OCI-LY1 (cell line): ENCODE measurements around the gene SP110.

Experiments used
- H2AFZ ChIP-seq: fragments of 200-600 bp; sonication (generic), shearing (Covaris generic); 2 replicates; pipeline ENCODE4 v1.6.0; 2014; ENCODE audit warnings: antibody characterized with exemption, mild to moderate bottlenecking, low read length
- H3F3A ChIP-seq: fragments of 200-600 bp; sonication (generic), shearing (Covaris generic); 2 replicates; pipeline ENCODE4 v1.6.0; 2014; ENCODE audit warnings: mild to moderate bottlenecking, antibody characterized with exemption, low read length, moderate library complexity; ENCODE audit not compliant: insufficient read depth
- H3K27ac ChIP-seq: fragments of 200-600 bp; sonication (generic); 2 replicates; pipeline ENCODE4 v1.5.1; 2014; ENCODE audit warnings: low read length, mixed run types, mild to moderate bottlenecking, low read depth; ENCODE audit not compliant: poor library complexity, severe bottlenecking
- H3K27me3 ChIP-seq: fragments of 200-600 bp; sonication (generic); 2 replicates; pipeline ENCODE4 v1.6.0; 2014; ENCODE audit warnings: antibody characterized with exemption, mild to moderate bottlenecking, low read length, moderate library complexity; ENCODE audit not compliant: insufficient read depth
- H3K36me3 ChIP-seq: fragments of 200-600 bp; sonication (generic); 2 replicates; pipeline ENCODE4 v1.6.1; 2014; ENCODE audit warnings: mild to moderate bottlenecking, antibody characterized with exemption, low read length, moderate library complexity, mixed read lengths; ENCODE audit not compliant: insufficient read depth
- H3K4me1 ChIP-seq: fragments of 200-600 bp; sonication (generic); 2 replicates; pipeline ENCODE4 v1.5.1; 2014; ENCODE audit warnings: mild to moderate bottlenecking, low read length, moderate library complexity; ENCODE audit not compliant: insufficient read depth, severe bottlenecking
- H3K4me2 ChIP-seq: fragments of 200-600 bp; sonication (generic), shearing (Covaris generic); 2 replicates; pipeline ENCODE4 v1.6.1; 2014; ENCODE audit warnings: low read length
- H3K4me3 ChIP-seq: fragments of 200-600 bp; sonication (generic); 2 replicates; pipeline ENCODE4 v1.5.1; 2014; ENCODE audit warnings: low read length, low read depth, mild to moderate bottlenecking, mixed read lengths; ENCODE audit not compliant: poor library complexity, severe bottlenecking
- H3K79me2 ChIP-seq: fragments of 200-600 bp; shearing (Covaris generic); 2 replicates; pipeline ENCODE4 v1.6.1; 2016; ENCODE audit warnings: mixed run types, low read length, mixed read lengths; ENCODE audit not compliant: insufficient read depth
- H3K9ac ChIP-seq: fragments of 200-600 bp; sonication (generic), shearing (Covaris generic); 2 replicates; pipeline ENCODE4 v1.6.1; 2014; ENCODE audit warnings: mild to moderate bottlenecking, low read length, mixed read lengths
- H3K9me2 ChIP-seq: fragments of 200-600 bp; sonication (generic), shearing (Covaris generic); 2 replicates; pipeline ENCODE4 v1.6.1; 2014; ENCODE audit warnings: low read depth, mild to moderate bottlenecking, low read length, mixed read lengths
- H3K9me3 ChIP-seq: fragments of 200-600 bp; shearing (Covaris generic); 2 replicates; pipeline ENCODE4 v1.6.1; 2014; ENCODE audit warnings: low read length, mixed read lengths
- H4K20me1 ChIP-seq: fragments of 200-600 bp; sonication (generic), shearing (Covaris generic); 2 replicates; pipeline ENCODE4 v1.6.0; 2016; ENCODE audit warnings: mild to moderate bottlenecking, low read length; ENCODE audit not compliant: insufficient read depth
- CTCF ChIP-seq: fragments of 200-600 bp; sonication (generic), shearing (Covaris generic); IDR thresholded peaks from 2 replicates; pipeline ENCODE4 v1.5.1; 2017; ENCODE audit warnings: mild to moderate bottlenecking, antibody characterized with exemption, low read length, moderate library complexity, mixed read lengths
- EZH2 ChIP-seq: fragments of 200-600 bp; sonication (generic), shearing (Covaris generic); IDR thresholded peaks from 2 replicates; pipeline ENCODE4 v1.8.0; 2017; ENCODE audit warnings: borderline replicate concordance, mixed run types, mild to moderate bottlenecking, antibody characterized with exemption, low read length, moderate library complexity, mixed read lengths

Gene SP110

DNA sequence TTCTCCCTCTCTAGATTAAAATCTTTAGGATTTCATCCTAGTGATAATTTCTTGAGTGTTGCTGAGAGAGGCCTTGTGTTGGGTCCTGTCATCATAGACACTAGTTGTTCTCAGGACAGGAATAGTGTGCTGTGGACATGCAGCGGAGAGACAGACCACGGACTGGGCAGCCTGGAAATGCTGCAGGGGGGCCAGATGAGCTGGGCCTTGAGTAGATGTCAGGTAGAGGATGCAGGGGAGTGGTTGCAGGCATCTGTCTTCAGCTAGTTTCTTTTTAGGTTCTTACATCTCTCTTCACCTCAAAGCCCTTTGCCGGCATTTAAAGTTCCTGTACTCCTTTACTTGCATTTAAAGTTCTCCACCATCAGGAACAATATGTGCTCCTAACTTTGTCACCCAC, 42.8 kb downstream of the SP110 start:
- Histone ChIP-seq H3K4me3 (no peak overlapping the region), H4K20me1 (no peaks in the 10 kb centered on the region), H3F3A (no peaks in the 10 kb centered on the region), H2AFZ (no peak overlapping the region), H3K4me2 (no peak overlapping the region), H3K36me3 (peaks cover 86% of the 10 kb centered on the region), H3K9me2 (no peaks in the 10 kb centered on the region), H3K27ac (no peak overlapping the region), H3K79me2 (no peaks in the 10 kb centered on the region), H3K4me1 (no peaks in the 10 kb centered on the region), H3K27me3 (no peaks in the 10 kb centered on the region), H3K9ac (no peak overlapping the region), H3K9me3 (no peaks in the 10 kb centered on the region)
- TF ChIP-seq CTCF (no peak), EZH2 (no peak)

DNA sequence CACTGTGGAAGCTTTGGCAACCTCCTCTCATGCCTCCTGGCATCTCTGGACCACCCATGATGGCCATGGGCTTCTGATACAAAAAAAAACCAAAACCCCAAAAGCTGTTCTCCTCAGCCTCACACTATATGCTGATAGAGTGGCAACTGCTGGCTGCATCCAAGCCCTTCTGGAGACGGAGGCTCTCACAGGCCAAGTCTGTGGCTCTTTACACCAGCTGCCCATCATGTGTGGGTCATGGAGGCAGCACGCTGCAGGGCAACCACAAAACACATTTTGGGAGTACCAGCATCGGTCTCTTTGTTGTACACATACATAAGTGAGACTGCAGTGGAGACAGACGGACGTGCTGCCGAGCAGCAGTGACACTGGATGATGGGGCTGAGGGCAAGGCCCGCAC, 45.3 kb downstream of the SP110 start:
- TF ChIP-seq EZH2 (no peak), CTCF (no peak)
- Histone ChIP-seq H2AFZ (no peak overlapping the region), H3K36me3 (peaks cover 81% of the 10 kb centered on the region), H3K9ac (no peak overlapping the region), H3F3A (no peaks in the 10 kb centered on the region), H3K4me1 (no peaks in the 10 kb centered on the region), H3K79me2 (no peaks in the 10 kb centered on the region), H4K20me1 (no peaks in the 10 kb centered on the region), H3K27ac (no peak overlapping the region), H3K4me2 (no peak overlapping the region), H3K9me3 (no peaks in the 10 kb centered on the region), H3K4me3 (no peak overlapping the region), H3K9me2 (no peaks in the 10 kb centered on the region), H3K27me3 (no peaks in the 10 kb centered on the region)

DNA sequence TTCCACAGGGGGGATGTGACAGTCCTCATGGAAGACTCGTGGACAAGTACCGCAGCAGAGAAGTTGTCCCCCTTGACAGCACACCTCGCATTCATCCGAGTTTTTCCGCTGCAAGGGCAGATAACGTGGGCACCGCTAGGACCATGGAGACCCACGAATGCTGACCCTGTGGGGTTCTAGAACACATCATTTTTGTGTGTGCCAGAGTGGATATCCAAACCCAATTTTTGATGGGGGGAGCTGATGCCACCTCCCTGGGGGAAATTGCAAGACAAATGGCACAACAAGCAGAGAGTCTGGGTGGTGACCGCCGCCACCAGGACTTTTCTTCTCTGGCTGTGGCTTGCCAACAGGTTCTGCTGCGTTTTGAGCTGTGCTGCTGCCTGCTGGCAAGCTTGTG, 46.9 kb downstream of the SP110 start:
- H3K4me2 ChIP-seq, result no peak overlapping the region
- no peaks in the 10 kb centered on the region for H3K9me2 ChIP-seq
- no peak for TF ChIP-seq EZH2
- no peak for TF ChIP-seq CTCF
- H3K36me3 ChIP-seq, result peaks cover 79% of the 10 kb centered on the region
- no peaks in the 10 kb centered on the region for H4K20me1 ChIP-seq
- H2AFZ ChIP-seq, result no peak overlapping the region
- H3K9me3 ChIP-seq, result no peaks in the 10 kb centered on the region
- H3K4me1 ChIP-seq, result no peaks in the 10 kb centered on the region
- H3K27ac ChIP-seq, result no peak overlapping the region
- H3K4me3 ChIP-seq, result no peak overlapping the region
- H3K9ac ChIP-seq, result no peak overlapping the region
- H3K79me2 ChIP-seq, result no peaks in the 10 kb centered on the region
- no peaks in the 10 kb centered on the region for H3F3A ChIP-seq
- no peaks in the 10 kb centered on the region for H3K27me3 ChIP-seq
